Measurements from ENCODE around the gene UBA3.

Gene UBA3

DNA sequence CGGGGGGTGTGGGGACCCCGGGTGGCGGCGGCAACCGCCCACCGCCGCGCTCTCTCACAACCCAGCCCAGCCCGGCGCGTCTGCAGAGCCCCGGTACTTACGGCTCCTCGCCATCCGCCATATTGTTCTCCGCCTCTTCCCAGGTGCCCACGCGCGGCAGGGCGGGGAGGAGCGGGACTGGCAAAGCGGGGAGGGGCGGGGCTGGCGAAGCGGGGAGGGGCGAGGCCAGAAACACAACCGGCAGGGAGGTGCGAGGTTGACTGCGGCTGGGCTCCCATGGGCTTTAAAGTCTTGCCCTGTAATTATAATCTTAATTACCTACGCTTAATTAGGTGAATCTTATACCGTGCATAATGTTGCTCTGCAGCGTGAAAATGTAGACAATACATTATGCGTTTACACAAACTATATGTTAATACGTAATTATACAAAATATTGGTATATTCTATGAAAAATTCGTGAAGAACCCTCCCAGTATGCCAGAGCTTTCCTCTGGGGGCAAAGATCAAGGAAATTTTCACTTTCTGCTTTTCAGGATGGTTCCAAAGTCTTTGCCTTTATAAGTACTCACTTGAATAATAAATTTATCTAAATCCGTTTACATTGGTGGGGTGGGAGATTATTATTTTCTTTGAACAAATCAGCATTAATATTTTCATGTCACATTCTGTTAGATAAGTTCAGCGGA, at the start of gene UBA3:
Gene UBA3 (minus strand): TSS at position 133 of the 688 bp plus-strand sequence. CDS start 12 bp downstream, at position 121.
- DNase-seq: peak; percentile 95

DNA sequence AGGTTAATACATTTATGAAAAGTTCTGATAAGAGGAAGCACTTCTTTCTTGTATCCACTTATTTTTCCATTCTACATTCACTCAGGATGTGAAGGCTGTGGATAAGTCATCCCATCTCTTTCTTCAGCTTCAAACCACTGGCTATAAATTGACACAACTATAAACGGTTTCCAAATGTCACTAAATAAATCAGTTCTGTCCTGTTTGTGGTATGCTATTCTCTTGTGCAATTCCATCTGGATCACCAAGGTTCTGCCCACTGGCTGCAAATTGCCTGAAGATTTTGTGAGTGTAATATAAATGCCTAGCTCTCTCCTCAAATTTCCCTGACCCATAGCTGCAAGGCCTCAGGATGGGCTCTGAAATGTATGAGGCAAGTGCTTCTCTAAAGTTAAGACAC, 49.4 kb upstream of the UBA3 start:
- DNase-seq: no peak

DNA sequence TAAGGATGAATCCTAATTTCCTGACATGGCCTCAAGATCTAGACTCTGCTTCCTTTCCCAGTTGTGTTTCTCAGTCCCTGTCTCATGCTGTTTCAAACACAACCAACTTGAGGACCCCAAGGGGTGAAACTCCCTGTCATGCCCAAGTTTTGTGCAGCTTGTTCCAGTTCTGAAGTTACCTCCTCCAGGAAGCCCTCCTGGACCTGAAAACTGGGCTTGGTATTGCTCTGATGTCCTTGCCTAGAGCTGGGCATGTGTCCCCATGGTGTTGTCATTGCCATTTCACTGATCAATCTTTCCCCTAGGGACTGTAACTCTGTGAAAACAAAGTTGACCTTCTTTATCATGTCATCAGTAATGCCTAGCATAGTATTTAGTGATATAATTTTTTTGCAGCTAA, 48.3 kb upstream of the UBA3 start:
- DNase-seq: no peak

DNA sequence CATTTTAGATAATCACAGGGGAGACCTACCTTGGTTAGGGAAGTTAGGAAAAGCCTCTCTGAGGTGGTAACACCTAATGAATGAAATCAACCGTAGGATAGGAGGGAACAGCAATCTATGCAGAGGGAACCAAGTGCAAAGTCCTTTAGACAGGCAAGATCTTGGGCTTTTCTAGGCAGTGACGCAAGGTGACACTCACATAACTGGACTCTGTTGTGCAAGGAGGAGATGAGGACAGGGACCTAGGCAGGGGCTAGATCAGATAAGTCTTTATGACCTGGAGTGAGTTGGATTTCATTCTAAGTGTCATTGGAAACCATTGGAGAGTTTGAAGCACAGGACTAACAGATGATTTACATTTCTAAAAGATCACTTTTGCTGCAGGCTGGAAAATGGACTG, 46.8 kb upstream of the UBA3 start:
- DNase-seq: no peak

DNA sequence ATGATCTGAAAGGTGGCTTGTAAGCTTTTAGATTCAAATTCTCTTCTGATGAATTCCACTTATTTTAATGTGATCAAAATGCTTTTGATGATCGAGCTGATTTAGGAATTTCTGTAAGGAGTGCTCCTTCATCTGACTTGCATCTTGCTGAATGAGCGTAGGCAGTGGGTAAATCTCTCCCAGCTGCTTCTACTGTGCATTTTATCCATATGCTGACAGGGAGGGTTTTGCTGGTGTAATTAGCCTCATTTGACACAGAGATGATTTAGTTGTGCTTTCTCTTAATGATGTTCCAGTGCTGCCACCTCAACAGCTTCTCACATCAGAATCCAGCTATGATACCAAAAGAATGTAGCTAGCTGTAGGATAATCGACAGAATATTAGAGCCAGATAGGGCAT, 46.1 kb upstream of the UBA3 start:
- no peak for DNase-seq

DNA sequence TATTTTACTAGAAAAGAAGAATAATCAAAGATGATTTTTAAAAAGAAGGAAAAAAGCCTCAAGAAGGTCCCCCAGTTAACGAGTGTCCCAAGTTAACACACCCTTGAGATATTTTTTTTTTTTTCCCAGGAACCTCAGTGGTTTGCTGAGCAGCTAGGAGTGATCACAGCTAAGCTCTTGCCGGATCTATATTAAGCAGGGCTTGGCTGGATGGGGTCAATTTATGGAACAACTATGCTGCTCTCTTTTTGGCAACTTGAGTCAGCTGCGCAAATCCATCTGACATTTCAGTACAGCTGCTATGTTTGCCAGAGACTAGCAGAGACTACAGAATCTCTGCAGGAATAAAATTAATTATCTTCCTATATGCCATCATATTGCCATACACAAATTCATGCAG, 42.2 kb upstream of the UBA3 start, which contains the start of gene LMOD3:
Gene LMOD3 (minus strand): TSS at position 193 of the 400 bp plus-strand sequence. CDS start 209 bp downstream, outside the sequence.
- DNase-seq: no peak

DNA sequence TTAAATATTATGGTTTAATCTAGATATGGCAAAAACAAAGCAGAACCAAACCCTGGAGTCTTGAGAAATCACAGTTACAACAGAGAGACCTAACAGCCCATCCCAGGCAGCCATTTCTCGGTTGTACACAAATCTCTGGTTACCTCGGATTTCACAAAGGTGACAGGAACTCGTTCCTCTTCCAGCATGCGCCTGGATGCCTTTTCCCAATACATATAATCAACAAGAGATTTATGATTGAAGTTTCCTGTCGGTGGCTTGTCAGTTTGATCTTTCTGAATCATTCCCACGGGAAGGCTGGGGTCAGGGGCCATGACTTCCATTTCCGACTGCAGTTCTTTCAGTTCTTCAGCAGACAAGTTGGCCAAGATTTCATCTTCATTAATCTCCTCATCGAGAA, 41.8 kb upstream of the UBA3 start:
- DNase-seq: no peak

DNA sequence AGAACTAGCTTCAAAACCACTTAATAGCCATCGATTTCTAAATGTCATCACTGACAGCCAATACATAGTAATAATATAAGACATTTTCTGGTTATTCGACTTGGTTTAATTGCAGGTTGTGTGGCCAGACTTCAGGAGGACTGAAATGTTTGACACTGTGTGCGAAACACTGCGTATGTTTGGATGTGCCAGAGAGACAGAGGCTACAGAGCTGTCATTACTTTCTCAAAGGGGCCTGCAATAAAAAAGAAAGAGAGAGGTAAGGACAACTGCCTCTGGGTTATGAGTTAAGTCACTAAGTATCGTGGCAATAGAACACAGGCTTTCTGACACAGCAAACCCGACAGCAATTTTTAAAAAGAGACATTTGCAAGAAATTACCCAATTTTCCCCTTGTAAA, 41.3 kb upstream of the UBA3 start:
- no peak for DNase-seq

DNA sequence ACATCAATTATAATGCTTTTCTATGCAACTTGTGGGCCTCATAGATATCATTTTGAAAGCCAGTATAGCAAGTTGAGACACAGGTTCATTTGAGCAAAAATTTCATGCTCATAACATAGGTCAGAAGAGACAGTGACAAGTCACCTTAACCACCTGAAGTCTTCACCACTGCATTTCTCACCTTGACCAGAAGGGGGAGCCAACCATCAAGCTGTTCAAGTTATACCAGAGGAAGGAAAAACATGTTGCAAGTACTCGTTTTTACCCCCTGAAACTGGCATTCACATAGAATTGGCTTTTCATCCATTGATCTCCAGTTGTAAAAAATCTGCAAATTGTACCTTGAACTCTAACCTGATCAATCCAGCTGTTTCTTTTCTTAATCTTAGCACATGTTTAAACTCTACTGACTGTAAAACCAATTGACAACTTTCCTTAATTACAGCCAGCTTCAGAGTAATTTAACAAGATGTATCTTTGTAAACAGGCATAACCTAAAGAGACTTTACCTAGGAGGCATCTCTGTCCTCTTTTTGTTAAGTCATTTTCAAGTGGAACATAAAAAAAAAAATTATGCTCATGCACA, 40.8 kb upstream of the UBA3 start:
- peak; percentile 89 for DNase-seq

DNA sequence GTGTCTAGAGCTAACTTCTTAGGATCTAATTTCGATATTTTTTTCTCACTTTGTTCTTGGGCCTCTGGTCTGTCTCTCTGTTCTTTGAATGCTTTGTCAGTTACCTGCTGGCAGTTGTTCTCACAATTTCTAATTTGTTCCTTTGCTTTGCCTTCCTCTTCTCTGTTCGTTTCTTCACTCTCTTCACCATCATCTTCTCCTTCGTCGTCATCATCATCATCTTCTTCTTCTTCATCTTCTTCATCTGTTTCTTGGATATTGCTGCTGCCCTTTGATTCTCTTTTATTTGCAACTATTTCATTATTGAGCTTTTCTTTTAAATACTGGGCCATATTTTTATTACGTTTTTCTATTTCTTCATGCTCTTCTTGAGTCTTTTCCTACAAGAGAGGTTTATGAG, 39.5 kb upstream of the UBA3 start:
- no peak for DNase-seq

DNA sequence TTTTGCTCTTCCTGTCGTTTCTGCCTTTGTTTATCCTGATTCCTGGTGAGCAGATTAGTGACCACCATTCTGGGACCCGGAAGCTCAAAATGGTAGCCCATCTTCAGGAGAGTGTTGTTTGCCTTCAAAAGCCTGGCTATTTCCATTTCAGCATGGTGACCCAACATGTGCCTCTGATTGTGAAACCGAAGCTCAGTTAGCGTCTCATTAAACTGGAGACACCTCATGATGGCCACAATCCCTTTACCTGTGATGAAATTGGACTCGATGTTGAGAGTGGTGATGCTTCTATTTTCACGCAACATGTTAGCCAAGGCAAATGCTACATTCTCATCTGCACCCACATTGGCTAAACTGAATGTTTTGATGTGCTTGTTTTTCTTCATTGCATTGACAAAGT, 39.0 kb upstream of the UBA3 start:
- no peak for DNase-seq

DNA sequence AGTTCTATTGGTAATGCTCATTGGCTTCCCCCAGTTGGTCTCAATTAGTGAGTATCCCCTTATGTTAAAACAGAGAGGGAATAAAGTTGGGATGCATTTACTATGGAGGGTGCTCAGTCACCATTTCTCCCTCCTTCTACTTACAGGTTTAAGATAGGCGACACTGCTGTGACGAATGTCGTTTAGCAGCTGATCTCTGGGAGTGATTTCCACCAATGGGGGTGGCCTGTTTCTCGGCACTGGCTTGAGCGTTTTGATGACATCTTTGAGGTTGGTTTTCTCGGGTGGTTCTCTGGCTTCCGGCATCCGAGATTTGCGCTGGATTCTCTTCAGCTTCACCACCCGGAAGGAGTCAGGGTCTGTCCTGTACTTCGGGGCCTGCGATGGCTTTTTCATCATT, 38.4 kb upstream of the UBA3 start:
- no peak for DNase-seq

DNA sequence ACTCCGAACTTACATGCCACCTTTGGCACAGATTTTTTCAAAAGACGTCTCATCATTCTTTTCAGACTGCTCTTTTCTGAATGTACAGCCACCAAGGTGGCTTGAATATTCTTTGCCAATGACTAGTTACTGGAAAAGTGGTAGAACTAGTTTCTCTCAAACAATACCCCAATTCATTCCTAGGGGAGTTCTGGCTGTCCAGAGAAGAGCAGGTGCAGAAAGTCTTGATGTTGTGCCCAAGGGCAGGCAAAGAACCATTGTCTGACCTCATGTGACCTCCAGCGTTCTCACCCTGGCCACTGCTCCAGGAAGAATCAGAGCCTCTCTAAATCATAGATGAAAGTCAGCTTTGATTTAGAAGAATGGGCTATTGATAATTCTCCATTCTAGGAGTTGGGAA, 36.7 kb upstream of the UBA3 start:
- DNase-seq: no peak

DNA sequence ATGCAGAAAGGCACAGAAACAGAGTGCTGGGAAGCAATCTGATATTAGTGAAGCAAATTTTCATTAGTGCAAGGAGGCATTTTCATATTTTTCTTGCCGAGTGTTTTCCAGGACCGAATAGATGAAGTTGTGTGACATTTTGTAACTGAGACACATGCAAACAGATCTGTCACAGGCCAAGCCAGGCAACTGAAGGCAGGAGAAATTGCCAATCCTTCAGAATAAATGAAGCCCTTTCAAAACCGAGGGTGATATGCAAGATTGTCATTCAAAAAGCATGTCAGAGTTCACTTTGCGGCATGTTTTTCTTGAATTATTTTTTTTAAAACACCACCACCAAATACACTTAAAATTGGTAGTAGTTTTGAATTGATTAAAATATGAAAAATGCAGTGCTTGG, 36.0 kb upstream of the UBA3 start:
- DNase-seq: no peak

DNA sequence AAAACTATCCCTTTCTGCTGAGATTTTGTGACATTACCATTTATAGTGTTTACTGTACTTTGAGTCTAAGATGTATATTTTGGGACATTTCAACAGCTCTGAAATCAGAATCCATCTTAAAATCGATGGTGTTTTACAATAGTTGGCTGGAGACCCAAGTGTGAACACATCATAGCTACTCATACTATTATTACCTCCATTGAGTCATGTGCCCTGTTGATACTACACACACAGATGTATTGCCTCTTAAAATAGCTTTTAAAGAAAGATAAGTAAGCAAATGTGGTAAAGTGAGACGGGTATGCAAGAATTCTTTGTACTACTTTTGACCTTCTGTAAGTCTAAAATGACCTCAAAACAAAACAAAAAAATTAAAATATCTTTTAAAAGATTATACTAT, 35.6 kb upstream of the UBA3 start:
- no peak for DNase-seq

DNA sequence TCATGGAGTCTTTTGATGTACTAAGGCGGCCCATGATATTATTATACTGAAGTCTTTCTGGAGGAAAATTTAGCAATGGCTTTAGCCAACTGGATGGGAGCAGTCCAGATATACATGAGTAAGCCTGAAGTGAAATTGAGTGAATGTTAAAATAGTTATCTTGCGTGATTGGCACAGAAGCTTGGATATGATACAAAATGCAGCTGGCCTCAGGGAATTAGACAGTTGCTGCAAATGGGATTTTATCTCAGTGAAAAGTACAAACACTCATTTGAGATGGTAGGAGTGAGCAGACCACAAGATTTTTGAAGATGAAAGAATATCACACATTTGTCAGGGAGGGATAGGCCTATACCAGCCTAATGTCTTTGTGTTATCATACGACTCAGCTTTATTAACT, 33.4 kb upstream of the UBA3 start:
- DNase-seq: no peak

DNA sequence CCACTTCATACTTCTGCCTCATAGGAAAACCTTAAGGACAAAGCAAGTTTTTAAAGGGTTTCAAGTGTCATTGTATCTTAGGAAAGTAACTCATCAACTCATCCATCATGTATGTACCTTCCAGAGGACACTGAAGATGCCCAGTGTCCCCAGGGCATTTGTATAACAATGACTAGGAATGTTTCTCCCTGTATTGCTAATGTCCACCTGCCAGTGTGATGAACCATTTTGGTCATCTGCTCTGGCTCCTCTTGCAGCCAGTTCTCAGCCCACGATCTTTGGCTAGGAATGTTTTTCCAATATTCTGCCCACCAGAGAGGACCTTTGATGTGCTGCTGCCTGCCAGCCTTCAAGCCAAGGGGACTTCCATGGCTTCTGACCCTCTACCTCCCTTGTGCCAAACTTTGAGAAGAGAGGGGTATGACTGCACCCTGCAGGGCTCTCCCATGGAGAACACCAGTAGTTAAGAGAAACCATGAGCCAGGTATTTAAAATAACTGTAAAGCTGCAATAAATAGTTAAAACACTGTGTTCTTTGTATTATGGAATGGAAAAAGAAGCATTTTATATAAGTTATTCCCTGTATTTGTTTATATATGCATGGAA, 30.9 kb upstream of the UBA3 start:
- DNase-seq: no peak

DNA sequence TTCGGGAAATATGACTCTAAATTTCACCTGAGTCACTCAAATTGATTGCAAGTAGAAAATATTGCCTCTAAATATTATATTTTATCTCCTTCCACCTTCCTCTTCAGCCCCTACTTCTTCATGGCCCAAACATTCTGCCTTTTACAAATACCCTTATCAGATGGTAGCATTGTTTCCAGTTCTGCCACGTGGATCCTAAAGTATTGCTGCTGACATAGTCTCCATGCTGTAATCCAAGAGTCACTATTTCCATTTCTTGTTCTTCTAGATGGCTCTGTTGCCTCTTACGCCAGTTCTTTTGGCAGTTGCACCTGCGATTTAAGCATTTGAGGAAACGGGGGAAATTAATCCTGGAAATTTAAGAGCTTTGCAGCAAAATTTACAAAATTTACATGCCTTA, 28.6 kb upstream of the UBA3 start:
- DNase-seq: no peak

DNA sequence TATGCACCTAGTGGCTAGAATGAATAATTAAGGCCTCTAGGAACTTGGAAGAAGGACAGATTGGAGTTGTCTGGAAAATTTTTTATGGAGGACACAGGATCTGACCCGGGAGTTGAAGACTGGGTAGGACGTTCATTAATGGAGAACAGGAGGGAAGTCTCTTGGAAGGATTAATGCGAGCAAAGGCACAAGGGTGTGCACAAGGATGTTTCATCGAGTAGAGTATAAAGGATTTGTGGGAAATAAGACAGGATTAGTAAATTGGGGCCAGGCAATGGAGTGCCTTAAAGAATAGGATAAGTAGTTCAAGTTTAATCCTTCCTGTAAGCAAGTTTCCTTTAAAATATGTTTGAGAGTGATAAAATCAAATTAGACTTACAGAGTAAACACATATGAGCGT, 27.7 kb upstream of the UBA3 start:
- no peak for DNase-seq

DNA sequence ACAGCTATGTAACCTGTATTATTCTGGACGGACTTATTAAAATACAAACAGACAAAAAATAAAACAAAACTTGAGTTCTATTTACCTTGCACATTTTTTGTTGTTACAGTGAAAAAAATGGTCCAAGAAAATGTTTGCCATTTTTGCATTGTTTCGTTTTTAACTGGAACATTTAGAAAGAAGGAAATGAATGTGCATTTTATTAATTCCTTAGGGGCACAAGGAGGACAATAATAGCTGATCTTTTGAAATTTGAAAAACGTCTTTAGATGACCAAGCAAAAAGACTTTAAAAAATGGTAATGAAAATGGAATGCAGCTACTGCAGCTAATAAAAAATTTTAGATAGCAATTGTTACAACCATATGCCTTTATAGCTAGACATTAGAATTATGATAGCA, 25.2 kb upstream of the UBA3 start:
- DNase-seq: no peak

DNA sequence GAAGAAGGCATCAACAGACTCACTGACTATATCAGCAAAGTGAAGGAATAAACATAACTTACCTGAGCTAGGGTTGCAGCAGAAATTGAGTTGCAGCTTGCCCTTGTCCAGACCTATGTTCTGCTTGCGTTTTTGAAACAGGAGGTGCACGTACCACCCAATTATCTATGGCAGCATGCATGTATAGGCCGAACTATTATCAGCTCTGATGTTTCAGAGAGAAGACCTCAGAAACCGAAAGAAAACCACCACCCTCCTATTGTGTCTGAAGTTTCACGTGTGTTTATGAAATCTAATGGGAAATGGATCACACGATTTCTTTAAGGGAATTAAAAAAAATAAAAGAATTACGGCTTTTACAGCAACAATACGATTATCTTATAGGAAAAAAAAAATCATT, 24.4 kb upstream of the UBA3 start:
- no peak for DNase-seq

DNA sequence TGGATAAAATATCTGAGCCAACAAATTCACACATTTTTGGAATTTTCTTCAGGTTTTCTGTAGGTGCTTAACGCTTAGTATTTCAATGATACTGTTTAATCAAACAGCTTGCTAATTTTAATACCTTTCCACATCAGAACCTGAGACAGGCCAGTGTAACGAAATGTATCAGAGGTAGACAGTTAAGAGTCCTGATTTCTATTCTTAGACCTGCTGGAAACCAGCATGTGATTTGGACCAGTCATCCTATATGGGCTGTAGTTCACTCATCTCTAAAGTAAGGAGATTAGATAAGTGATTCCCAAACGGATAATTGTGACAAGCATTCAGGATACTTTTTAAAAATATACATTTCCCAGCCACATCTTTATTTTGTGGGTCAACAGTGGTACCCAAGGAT, 23.0 kb upstream of the UBA3 start:
- DNase-seq: no peak

DNA sequence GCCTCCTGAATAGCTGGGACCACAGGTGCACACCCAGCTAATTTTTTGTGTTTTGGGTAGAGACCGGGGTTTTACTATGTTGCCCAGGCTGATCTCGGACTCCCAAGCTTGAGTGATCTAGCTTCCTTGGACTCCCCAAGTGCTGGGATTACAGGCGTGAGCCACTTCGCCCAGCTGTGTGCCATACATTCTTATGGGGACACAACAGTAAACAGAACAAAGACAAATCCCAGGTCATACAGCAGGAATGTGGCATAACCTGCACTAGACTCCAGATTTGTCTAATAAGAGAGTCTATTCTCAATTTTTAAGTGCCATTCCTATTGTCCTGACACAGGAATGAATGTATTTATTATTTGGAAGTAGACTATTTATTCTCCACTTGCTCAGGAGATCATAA, 22.2 kb upstream of the UBA3 start:
- DNase-seq: no peak

DNA sequence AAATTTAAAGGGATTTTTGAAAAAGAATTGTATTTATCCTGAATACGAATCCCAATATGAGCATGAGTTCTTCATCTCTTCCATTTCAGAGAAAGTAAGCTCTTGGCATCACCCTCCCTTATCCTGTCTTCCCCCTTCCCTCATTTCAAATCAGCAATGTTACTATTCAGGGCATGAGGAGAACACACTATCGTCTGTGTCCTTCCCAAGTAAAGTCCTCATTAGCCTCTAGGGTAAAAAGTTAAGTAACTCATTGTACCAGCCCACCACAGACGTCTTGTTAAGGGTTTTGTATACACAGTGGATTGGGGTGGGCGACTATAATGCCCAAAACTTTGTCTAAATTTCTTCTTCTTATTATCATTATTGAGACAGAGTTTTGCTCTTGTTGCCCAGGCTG, 19.4 kb upstream of the UBA3 start:
- no peak for DNase-seq
